Bronchial epithelial cell (primary cell): ENCODE results near the gene COPS7A. TPM values are rescaled to one million over a fixed set of nuclear protein-coding genes. Genes with fewer than 3 reads are reported as not detected.

ENCODE experiments used
- DNase-seq: peaks from one replicate; pipeline ENCODE4 v3.0.0-alpha.2; 2010; ENCODE audit warnings: low read depth
- FAIRE-seq: peaks from 2 replicates; lab custom pipeline; 2011; peaks lifted over from hg19 to GRCh38; lab: Jason Lieb, UNC
- H3K27me3 ChIP-seq: 2 replicates; pipeline ENCODE4 v1.5.1; 2011; ENCODE audit warnings: low read length; ENCODE audit not compliant: control insufficient read depth, insufficient read depth
- H3K36me3 ChIP-seq: 2 replicates; pipeline ENCODE4 v1.5.1; 2011; ENCODE audit warnings: low read length; ENCODE audit not compliant: control insufficient read depth, insufficient read depth
- H3K4me3 ChIP-seq: 2 replicates; pipeline ENCODE4 v1.5.1; 2011; ENCODE audit warnings: mild to moderate bottlenecking, low read depth, low read length, control low read depth
- CTCF ChIP-seq: IDR thresholded peaks from 2 replicates; pipeline ENCODE4 v1.5.1; 2011; ENCODE audit warnings: mild to moderate bottlenecking, moderate library complexity, low read length, control low read depth, inconsistent platforms; ENCODE audit not compliant: insufficient read depth, severe bottlenecking
- total RNA-seq: library from RNA; depleted of rRNA; stranded (reverse); fragments of >200 nt; gene quantifications from 2 replicates; pipeline ENCODE4 v1.2.1, GENCODE V29; 2014

Gene COPS7A
- total RNA-seq, 1 donor from 2014 or later = 63.7 TPM

GRCh38 chr12:6777386-6777785 is 53.5 kb downstream of the COPS7A start:
- no peaks in the 10 kb centered on the region for H3K36me3 ChIP-seq
- DNase-seq (no peak), FAIRE-seq (no peak)
- no peak overlapping the region for H3K4me3 ChIP-seq
- H3K27me3 ChIP-seq = no peaks in the 10 kb centered on the region
- TF ChIP-seq CTCF = no peak

GRCh38 chr12:6778217-6778573 is 54.3 kb downstream of the COPS7A start:
- DNase-seq (no peak), FAIRE-seq (no peak)
- TF ChIP-seq CTCF = no peak
- Histone ChIP-seq H3K36me3 (no peaks in the 10 kb centered on the region), H3K27me3 (no peaks in the 10 kb centered on the region), H3K4me3 (no peak overlapping the region)

- DNase-seq (peak; percentile 80), FAIRE-seq (no peak)
- H3K36me3 ChIP-seq = no peaks in the 10 kb centered on the region
- peak overlapping the region; percentile 18 for H3K4me3 ChIP-seq
- no peaks in the 10 kb centered on the region for H3K27me3 ChIP-seq
- TF ChIP-seq CTCF = peak; percentile 94
Measured at GRCh38 chr12:6778574-6779550, 55.0 kb downstream of the COPS7A start.

DNA sequence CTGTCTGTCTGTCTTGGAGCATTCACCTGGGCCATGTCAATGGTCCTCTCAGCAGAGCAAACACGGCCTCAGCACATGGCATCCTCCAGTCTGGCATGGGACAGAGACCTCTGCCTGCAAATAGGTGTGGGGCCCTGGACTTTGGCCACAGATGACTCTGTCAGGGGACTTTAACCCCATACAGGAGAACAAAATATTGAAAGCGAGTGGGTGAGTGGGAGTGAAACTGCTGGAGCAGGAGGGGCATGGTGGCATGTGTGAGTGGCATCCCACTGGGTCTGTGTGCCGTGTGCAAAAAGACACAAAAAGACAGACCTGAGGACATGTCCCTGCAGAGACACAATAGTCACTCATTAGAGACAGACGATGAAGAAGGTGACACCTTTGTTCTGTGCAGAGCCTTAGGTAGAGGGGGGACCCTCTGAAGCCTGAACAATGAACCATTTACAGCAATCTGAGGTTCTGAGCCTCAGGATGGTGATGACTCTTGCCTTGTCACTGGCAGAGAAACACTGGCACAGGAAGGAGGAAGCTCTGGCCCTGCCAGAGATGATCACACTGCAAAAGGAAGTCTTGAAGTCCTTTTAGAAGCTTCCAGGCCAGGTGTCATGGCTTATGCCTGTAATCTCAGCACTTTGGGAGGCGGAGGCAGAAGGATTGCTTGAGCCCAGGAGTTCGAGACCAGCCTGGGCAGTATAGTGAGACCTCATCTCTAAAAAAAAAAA is 56.0 kb downstream of the COPS7A start:
- Histone ChIP-seq H3K27me3 (no peaks in the 10 kb centered on the region), H3K36me3 (no peaks in the 10 kb centered on the region), H3K4me3 (no peak overlapping the region)
- no peak for DNase-seq
- TF ChIP-seq CTCF = no peak
- FAIRE-seq = peak; percentile 86

- H3K27me3 ChIP-seq = no peaks in the 10 kb centered on the region
- FAIRE-seq (no peak), DNase-seq (no peak)
- H3K36me3 ChIP-seq = no peaks in the 10 kb centered on the region
- H3K4me3 ChIP-seq = no peak overlapping the region
- no peak for TF ChIP-seq CTCF
Measured at GRCh38 chr12:6780573-6780972, 56.7 kb downstream of the COPS7A start.

Other genes starting within 250 kb of the COPS7A start
- gene MRPL51, start 230.8 kb upstream of the COPS7A start, total RNA-seq = 61.1 and 102 TPM in 2 replicates
- 14.7 and 17.9 TPM in 2 replicates for gene NCAPD2, start 229.9 kb upstream of the COPS7A start, total RNA-seq
- gene GAPDH, start 189.5 kb upstream of the COPS7A start, total RNA-seq = 5,048 and 6,753 TPM in 2 replicates
- 0.51 and 0.53 TPM in 2 replicates for gene IFFO1, start 168.0 kb upstream of the COPS7A start, total RNA-seq
- 26.5 and 33.4 TPM in 2 replicates for gene NOP2, start 155.8 kb upstream of the COPS7A start, total RNA-seq
- 107 and 121 TPM in 2 replicates for gene CHD4, start 116.7 kb upstream of the COPS7A start, total RNA-seq
- gene LPAR5, start 88.1 kb upstream of the COPS7A start, total RNA-seq = 2.1 and 4.1 TPM in 2 replicates
- under 0.01 and 0.51 TPM in 2 replicates for gene ACRBP, start 76.6 kb upstream of the COPS7A start, total RNA-seq
- gene ING4, start 60.9 kb upstream of the COPS7A start, total RNA-seq = 15.3 and 22.0 TPM in 2 replicates
- 5.3 and 7.0 TPM in 2 replicates for gene ZNF384, start 34.7 kb upstream of the COPS7A start, total RNA-seq
- gene PIANP, start 23.2 kb upstream of the COPS7A start, total RNA-seq = not detected in 2 replicates
- gene MLF2, start 29.1 kb downstream of the COPS7A start, total RNA-seq = 136 and 180 TPM in 2 replicates
- 17.6 and 35.3 TPM in 2 replicates for gene PTMS, start 42.3 kb downstream of the COPS7A start, total RNA-seq
- not detected in 2 replicates for gene LAG3, start 48.5 kb downstream of the COPS7A start, total RNA-seq
- gene CD4, start 65.5 kb downstream of the COPS7A start, total RNA-seq = not detected in 2 replicates
- gene GPR162, start 97.8 kb downstream of the COPS7A start, total RNA-seq = not detected in 2 replicates
- 11.3 and 20.0 TPM in 2 replicates for gene P3H3, start 104.4 kb downstream of the COPS7A start, total RNA-seq
- gene GNB3, start 116.9 kb downstream of the COPS7A start, total RNA-seq = 0.38 and 0.53 TPM in 2 replicates
- gene CDCA3, start 127.2 kb downstream of the COPS7A start, total RNA-seq = 0.26 and 0.51 TPM in 2 replicates
- 45.0 and 46.9 TPM in 2 replicates for gene USP5, start 128.1 kb downstream of the COPS7A start, total RNA-seq
- gene TPI1, start 143.5 kb downstream of the COPS7A start, total RNA-seq = 1,194 and 1,306 TPM in 2 replicates
- gene SPSB2, start 149.3 kb downstream of the COPS7A start, total RNA-seq = 7.9 and 12.5 TPM in 2 replicates
- 11.6 and 12.8 TPM in 2 replicates for gene LRRC23, start 180.8 kb downstream of the COPS7A start, total RNA-seq
- 9.0 and 10.0 TPM in 2 replicates for gene ENO2, start 190.5 kb downstream of the COPS7A start, total RNA-seq
- gene ATN1, start 203.9 kb downstream of the COPS7A start, total RNA-seq = 4.9 and 7.1 TPM in 2 replicates
- gene RNU7-1, start 219.8 kb downstream of the COPS7A start, total RNA-seq = not detected in 2 replicates
- gene C12orf57, start 220.0 kb downstream of the COPS7A start, total RNA-seq = 92.2 and 161 TPM in 2 replicates
- 10.9 and 12.4 TPM in 2 replicates for gene PTPN6, start 227.3 kb downstream of the COPS7A start, total RNA-seq
- gene PHB2, start 246.6 kb downstream of the COPS7A start, total RNA-seq = 83.7 and 189 TPM in 2 replicates
- 68.2 and 68.4 TPM in 2 replicates for gene EMG1, start 246.9 kb downstream of the COPS7A start, total RNA-seq